ENCODE measurements around the gene FAM43B. TPM values are rescaled to one million over a fixed set of nuclear protein-coding genes. Genes with fewer than 3 reads are reported as not detected.

Gene FAM43B
- total RNA-seq, 5 donors from 2014 or later (not counting 1 experiment from before 2014, with no cell fraction given), result not detected

- ChIA-PET POLR2A (no interaction called here), CTCF (no interaction called here)
- Mint-ChIP-seq H3K27ac (no peak overlapping the region), H3K9me3 (no peaks in the 10 kb centered on the region), H3K27me3 (peaks cover 9 to 12% of the 10 kb centered on the region in 2 donors), H3K36me3 (no peaks in the 10 kb centered on the region), H3K4me3 (no peak overlapping the region), H3K4me1 (no peaks in the 10 kb centered on the region)
- Histone ChIP-seq H3K9me3 (no peaks in the 10 kb centered on the region), H3K36me3 (ENCODE audit: control insufficient read depth in 2 of 2, extremely low read depth in 1 of 2, insufficient read depth in 1 of 2, low read length in 1 of 2) (no peaks in the 10 kb centered on the region), H3K27me3 (replicated peaks in 1 of 2; ENCODE audit: control insufficient read depth in 2 of 2, extremely low read depth in 1 of 2, insufficient read depth in 2 of 2, low read length in 1 of 2) (peaks cover 0 to 17% of the 10 kb centered on the region in 2 experiments), H3K4me1 (ENCODE audit: control insufficient read depth in 1 of 2, extremely low read depth in 1 of 2, insufficient read depth in 2 of 2, low read length in 2 of 2) (no peaks in the 10 kb centered on the region), H3K4me3 (ENCODE audit: control insufficient read depth in 1 of 2, extremely low read depth in 1 of 2, low read length in 1 of 2) (no peak overlapping the region), H3K27ac (ENCODE audit: low read length) (no peak overlapping the region)
- WGBS (ENCODE audit: insufficient coverage), result 100% methylated on average over 3 of the region's 9 CpGs
- DNase-seq (no peak), ATAC-seq (replicated peaks in 1 of 4) (no peak)
These were observed 51.4 kb downstream of the FAM43B start for GRCh38 chr1:20603504-20604464.

Other genes with a start within 250 kb of the FAM43B start
- 1 to 10 TPM; 2.5 to 7.9 (median 7.1) TPM for gene CAMK2N1, start 66.4 kb upstream of the FAM43B start, total RNA-seq
- 10 to 100 TPM; 18.0 to 21.4 (median 20.8) TPM for gene MUL1, start 44.4 kb upstream of the FAM43B start, total RNA-seq
- gene CDA, start 36.5 kb downstream of the FAM43B start, total RNA-seq, result under 1 TPM in 1 of 5 donors, not detected in 4; 0.35 TPM
- 10 to 100 TPM; 11.8 to 30.1 (median 26.8) TPM for gene PINK1, start 80.9 kb downstream of the FAM43B start, total RNA-seq
- 100 to 1,000 TPM; 106 to 145 (median 124) TPM for gene DDOST, start 108.8 kb downstream of the FAM43B start, total RNA-seq
- not detected for gene KIF17, start 165.4 kb downstream of the FAM43B start, total RNA-seq
- gene SH2D5, start 180.1 kb downstream of the FAM43B start, total RNA-seq, result under 1 TPM; 0.07 to 0.58 (median 0.33) TPM
- gene HP1BP3, start 234.7 kb downstream of the FAM43B start, total RNA-seq, result 100 to 1,000 TPM; 248 to 279 (median 270) TPM

Data from T-cell (primary cell).